GM12801 (cell line): ENCODE results near the gene SLC51A.

Experiments used
- TF ChIP-seq, protein P1 (sequence below): IDR thresholded peaks from one replicate; pipeline ENCODE4 v1.5.1; 2011; ENCODE audit warnings: control low read depth; ENCODE audit not compliant: insufficient read length; ENCODE audit errors: extremely low read depth

SLC51A gene

DNA sequence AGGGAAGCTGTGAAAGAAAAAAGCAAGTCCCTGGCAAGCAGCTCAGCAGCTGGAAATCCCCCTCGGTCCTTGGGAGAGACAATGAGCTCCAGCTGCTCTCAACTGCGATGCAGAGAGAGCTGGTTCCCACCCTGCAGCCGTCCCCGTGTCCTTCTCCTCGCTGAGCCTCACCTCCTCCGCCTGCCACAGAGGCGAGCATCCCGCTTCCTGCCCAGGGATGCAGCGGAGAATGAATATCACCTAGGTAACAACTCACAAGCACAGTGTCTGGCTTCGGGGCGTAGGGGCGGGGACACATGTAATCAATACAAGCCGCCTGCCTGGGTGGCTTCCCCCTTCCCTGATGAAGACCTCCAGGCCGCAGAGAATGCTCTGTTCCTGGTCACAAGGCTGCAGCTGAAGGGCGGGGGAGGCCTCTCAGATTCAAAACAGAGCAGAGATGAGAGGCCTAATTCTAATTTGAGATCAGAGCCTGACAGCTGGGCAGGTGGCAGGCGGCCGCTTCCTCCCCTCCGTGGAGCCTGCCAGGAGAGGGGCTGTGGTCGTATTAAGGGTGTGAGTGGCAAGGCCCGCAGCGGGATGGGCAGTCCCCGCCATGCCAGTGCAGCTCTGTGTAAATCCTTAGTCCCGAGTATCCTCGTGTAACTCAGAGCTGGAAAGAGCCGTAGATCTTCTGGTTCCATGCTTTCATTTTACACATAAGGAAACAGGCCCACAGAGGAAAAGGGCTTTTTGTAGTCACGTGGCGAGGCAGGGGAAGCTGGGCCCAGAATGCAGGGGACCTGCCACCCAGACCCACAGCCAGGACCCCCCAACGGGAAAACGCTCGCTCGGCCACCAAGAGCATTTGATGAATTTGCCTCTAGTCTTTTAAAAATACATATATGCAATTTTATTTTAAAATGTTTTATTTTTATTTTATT is 29.4 kb upstream of the SLC51A start:
- TF ChIP-seq, protein P1, sequence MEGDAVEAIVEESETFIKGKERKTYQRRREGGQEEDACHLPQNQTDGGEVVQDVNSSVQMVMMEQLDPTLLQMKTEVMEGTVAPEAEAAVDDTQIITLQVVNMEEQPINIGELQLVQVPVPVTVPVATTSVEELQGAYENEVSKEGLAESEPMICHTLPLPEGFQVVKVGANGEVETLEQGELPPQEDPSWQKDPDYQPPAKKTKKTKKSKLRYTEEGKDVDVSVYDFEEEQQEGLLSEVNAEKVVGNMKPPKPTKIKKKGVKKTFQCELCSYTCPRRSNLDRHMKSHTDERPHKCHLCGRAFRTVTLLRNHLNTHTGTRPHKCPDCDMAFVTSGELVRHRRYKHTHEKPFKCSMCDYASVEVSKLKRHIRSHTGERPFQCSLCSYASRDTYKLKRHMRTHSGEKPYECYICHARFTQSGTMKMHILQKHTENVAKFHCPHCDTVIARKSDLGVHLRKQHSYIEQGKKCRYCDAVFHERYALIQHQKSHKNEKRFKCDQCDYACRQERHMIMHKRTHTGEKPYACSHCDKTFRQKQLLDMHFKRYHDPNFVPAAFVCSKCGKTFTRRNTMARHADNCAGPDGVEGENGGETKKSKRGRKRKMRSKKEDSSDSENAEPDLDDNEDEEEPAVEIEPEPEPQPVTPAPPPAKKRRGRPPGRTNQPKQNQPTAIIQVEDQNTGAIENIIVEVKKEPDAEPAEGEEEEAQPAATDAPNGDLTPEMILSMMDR, result no peak

DNA sequence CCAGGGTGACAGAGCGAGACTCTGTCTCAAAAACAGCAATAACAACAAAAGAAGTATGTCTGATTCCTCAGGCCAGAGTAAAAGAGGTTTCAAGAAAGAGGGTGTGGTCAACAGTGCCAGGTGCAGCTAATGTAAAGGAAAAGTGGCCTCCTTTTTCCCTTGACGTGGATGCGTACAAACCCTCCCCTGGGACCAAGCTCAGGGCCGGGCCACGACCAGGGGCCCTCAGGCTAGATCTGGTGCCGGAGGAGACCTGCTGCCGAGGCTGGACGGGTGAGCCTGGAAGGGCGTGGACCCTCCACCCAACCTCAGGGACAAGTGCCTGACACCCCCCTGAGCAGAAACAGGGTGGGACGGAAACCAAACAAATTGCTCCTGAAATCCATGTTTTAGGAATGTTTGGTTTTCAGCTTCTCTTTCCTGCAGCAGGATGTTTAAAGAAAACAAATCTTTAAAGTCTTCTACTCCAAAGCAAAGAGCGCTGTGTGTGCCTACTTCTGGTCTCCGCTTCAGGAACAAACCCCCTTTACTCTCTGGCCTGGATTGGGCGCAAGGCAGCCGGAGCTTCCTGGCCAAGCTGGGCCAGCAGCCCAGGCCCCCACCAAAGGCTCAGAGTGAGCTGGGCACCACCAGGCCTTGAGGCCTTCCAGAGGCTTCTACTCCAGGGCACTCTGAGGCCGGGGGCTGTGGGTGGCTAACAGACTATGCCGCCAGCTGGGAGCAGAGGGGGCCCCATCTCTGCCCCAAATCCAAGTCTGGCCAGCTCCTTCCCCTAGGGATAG is 26.6 kb upstream of the SLC51A start:
- TF ChIP-seq, protein P1, result no peak

DNA sequence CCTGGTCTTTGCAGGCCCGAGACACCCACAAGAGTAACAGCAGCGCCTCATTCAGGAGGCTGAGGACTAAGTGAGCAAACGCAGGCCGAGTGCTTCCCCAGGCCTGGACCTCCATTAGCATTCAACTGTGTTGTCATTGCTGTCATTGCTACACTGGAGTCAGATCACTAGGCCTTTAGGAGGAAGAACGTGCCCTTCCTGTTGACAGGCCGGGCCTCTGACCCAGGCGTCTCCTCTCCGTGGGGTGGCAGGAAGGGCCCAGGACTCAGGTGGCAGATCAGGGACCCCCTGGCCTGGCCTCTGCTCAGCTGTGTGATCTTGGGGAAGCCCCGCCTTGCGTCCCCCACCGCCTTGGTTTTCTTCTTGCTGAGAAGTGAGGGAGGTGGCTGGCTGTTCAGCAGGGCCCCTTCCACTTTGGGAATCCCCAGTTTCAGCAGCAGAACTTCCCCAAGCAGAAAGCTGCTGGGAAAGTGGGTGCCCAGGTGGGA is 24.3 kb upstream of the SLC51A start:
- TF ChIP-seq, protein P1, result no peak

DNA sequence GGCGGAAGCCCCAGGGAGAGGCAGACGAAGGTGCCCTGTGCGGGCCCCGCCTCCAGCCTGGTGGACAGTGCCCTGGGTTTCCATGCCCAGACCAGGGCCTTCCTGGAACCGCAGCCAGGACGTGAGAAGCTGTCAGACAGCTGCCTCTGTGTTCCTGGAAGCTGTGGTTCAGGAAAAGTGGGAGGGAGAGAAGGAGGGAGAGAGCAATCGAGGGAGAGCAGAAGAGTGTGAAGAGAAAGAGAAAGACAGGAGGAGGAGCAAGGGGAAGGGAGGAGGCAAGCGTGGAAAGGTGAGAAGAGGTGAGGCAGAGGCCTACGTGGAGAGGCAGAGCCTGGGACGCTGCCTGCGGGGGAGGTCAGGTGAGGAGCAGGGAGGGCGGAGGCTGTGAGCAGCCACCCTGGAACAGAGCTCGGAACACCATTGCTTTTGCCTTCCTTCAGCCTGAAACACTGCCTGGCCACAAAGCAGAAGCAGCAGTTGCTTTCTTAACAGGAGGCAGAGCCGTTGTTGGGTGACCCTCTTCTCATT is 23.7 kb upstream of the SLC51A start:
- TF ChIP-seq, protein P1, result no peak

DNA sequence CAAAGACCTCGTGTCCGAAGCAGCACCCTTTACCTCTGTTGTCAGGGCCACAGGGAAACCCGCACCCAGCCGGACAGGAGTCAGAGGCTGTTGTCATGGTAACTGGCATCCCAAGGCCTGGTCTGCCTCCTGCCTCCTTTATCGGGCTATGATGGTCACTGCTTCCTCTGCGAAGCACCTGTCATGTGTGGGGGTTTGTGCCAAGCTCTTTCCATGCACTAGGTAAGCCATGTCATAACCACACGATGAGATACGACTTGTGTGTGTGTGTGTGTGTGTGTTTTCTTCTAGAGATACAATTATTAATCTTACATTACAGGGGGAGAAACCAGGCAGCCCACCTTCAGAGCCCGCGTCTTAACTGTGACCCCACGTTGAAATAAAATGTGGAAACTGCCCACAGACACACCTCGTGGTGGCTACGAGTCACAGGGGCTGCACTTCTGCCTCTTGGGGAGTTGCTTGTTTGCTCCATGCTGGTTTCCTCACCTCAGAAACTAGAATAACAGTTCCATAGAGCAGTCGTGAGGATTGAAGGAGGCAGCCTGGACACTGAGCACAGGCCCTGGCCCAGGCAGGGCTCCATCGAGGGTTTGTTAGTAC is 23.1 kb upstream of the SLC51A start:
- TF ChIP-seq, protein P1, result no peak

DNA sequence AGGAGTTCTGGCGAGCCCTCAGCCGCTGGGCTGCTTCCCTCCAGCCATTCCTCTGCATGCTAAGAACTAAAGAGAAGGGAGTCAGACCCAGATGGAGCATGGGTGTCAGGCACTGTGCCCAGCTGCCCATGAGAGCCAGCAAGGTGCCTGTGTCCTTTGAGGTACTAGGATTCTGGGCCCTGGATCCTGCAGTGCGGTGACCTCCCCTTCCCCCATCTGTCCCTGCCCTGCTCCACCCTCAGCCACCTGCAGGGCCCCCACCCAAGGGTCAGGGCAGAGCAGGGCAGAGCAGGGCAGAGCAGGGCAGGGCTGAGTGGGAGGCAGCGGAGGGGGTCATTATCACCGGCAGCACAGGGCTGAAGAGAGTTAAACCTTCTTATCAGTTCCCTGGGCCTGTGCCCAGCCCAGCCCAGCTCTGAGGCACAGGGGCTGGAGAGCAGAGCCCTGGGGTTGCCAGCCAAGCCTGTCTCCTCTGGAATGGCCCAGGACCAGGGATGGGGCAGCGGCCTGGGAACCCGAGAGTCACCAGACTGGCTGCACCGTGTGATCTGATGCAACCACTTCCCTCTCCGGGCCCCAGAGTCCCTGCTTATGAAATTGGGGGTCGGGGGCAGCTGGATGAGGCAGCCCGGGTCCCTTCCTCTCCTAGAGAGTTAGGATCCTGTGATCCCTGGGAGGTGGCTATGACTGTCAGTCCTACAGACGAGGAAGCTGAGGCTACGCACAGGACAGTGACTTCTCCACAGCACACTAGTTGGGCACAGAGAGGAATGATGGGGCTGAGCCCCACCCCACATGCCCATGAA is 22.4 kb upstream of the SLC51A start:
- TF ChIP-seq, protein P1, result no peak
